ENCODE results near the gene KIAA1614. TPM values are rescaled to one million over a fixed set of nuclear protein-coding genes. Genes with fewer than 3 reads are reported as not detected.

The KIAA1614 gene
- total and polyA plus RNA-seq, 10 of the 15 experiments (the other 5 are each of a cell fraction or from before 2014, with no cell fraction given): 0.03 to 1.0 (median 0.26) TPM; not detected in 1

DNA sequence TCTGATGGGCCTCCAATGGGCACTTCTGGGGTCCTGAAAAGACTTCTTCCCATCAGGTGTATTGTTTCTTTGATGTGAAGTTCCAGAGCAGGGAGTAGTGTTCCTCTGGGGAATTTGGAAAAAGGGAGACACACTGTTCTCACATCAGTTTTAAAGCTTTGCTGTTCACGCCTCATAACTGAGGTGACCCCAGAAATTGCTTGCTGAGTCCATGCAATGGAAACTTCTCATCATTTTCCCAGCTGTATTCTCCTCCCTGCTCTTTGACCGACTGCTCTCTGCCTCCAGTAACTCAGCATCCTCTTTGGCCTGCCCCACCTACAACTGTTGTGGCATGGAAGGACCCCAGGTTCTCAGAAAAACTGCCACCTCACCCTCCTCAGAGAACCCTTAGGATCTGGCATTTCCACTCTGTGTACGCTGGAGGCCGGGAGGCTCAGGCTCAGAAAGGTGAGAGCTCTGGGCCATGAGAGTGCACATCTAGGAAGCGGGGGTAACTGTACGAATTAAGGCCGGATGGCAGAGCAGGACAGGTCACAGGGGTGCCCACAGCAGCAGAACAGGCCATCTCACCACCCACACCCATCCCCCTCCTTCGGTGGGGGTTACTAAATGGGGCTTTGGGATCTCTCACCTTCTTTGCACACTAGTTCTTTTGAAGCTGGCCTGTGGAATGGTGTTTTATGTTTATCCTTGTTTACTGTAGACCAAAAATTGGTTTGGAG lies 58.7 kb downstream of the KIAA1614 start:
- H3K27ac ChIP-seq (ENCODE audit: control insufficient read depth, insufficient read depth): no peak overlapping the region
- DNase-seq (ENCODE audit: low read depth, low spot score) (no peak), ATAC-seq (no peak), FAIRE-seq (no peak)
- no peaks in the 10 kb centered on the region for H3K79me2 ChIP-seq (ENCODE audit: control insufficient read depth, insufficient read depth, low read length)
- CTCF ChIA-PET: interaction anchor here (0.9 to 1.1 kb wide), 2 partner anchors 9 kb away, joined by 3 read pairs; no protein-coding TSS in a partner anchor
- in situ Hi-C loops (cut with MboI) (no loop called here), intact Hi-C loops (cut with micrococcal nuclease; ENCODE audit: unreplicated experiment) (no loop called here)
- H3K27me3 ChIP-seq (replicated peaks in 1 of 2; ENCODE audit: control insufficient read depth in 2 of 2, insufficient read depth in 2 of 2, low read length in 1 of 2): no peaks in the 10 kb centered on the region
- SMC1A ChIA-PET (ENCODE audit: uncharacterized antibody, unreplicated experiment): interaction anchor here (1.7 kb wide), 1 partner anchor 47 kb away, joined by 4 read pairs; no protein-coding TSS in a partner anchor
- no peak overlapping the region for H2AFZ ChIP-seq (ENCODE audit: control insufficient read depth, low read depth, low read length)
- no peak overlapping the region for H3K4me2 ChIP-seq (ENCODE audit: control insufficient read depth, insufficient read depth)
- RAD21 ChIA-PET (ENCODE audit: unreplicated experiment): interaction anchor here (1.0 kb wide), 1 partner anchor 11 kb away, joined by 4 read pairs; no protein-coding TSS in a partner anchor
- BruUV-seq (replicated peaks): no TSS peak
- no peaks in the 10 kb centered on the region for H4K20me1 ChIP-seq (ENCODE audit: control insufficient read depth, insufficient read depth)
- peaks cover 17 to 18% of the 10 kb centered on the region in 2 experiments; a peak in 3 of 4 replicates for H3K36me3 ChIP-seq (ENCODE audit: control insufficient read depth in 2 of 2, insufficient read depth in 2 of 2, low read length in 1 of 2)
- no peak overlapping the region for H3K4me3 ChIP-seq
- 91% methylated on average over 8 of the region's 8 CpGs for WGBS (ENCODE audit: insufficient coverage, insufficient replicate concordance, low lambda C conversion rate, missing lambda C conversion rate)
- no peaks in the 10 kb centered on the region for H3K4me1 ChIP-seq (ENCODE audit: control insufficient read depth, insufficient read depth, low read length)
- POLR2A ChIA-PET: no interaction called here
- H3K9me3 ChIP-seq (replicated peaks; ENCODE audit: control insufficient read depth, insufficient read depth, low read length): no peaks in the 10 kb centered on the region
- H3K9ac ChIP-seq (ENCODE audit: control insufficient read depth, insufficient read depth, low read length): no peak overlapping the region
- TF ChIP-seq BHLHE40 (IDR thresholded peaks at IDR 0.05; ENCODE audit: borderline replicate concordance in 1 of 2, low read depth in 2 of 2, low read length in 1 of 2): no peak
- no peak for TF ChIP-seq ZSCAN29 (IDR thresholded peaks at IDR 0.05)
- no peak for TF ChIP-seq EP300 (IDR thresholded peaks at IDR 0.05; ENCODE audit: borderline replicate concordance in 1 of 2, control insufficient read depth in 1 of 2, low read depth in 2 of 2, low read length in 2 of 2)
- TF ChIP-seq, protein P1, sequence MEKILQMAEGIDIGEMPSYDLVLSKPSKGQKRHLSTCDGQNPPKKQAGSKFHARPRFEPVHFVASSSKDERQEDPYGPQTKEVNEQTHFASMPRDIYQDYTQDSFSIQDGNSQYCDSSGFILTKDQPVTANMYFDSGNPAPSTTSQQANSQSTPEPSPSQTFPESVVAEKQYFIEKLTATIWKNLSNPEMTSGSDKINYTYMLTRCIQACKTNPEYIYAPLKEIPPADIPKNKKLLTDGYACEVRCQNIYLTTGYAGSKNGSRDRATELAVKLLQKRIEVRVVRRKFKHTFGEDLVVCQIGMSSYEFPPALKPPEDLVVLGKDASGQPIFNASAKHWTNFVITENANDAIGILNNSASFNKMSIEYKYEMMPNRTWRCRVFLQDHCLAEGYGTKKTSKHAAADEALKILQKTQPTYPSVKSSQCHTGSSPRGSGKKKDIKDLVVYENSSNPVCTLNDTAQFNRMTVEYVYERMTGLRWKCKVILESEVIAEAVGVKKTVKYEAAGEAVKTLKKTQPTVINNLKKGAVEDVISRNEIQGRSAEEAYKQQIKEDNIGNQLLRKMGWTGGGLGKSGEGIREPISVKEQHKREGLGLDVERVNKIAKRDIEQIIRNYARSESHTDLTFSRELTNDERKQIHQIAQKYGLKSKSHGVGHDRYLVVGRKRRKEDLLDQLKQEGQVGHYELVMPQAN (conservative IDR thresholded peaks at IDR 0.05): no peak
- TF ChIP-seq, protein P2, sequence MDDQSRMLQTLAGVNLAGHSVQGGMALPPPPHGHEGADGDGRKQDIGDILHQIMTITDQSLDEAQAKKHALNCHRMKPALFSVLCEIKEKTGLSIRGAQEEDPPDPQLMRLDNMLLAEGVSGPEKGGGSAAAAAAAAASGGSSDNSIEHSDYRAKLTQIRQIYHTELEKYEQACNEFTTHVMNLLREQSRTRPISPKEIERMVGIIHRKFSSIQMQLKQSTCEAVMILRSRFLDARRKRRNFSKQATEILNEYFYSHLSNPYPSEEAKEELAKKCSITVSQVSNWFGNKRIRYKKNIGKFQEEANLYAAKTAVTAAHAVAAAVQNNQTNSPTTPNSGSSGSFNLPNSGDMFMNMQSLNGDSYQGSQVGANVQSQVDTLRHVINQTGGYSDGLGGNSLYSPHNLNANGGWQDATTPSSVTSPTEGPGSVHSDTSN (IDR thresholded peaks at IDR 0.05; ENCODE audit: insufficient replicate concordance, low read depth, low read length): no peak
- TF ChIP-seq SPI1 (IDR thresholded peaks at IDR 0.05; ENCODE audit: borderline replicate concordance, insufficient read depth, low read depth, low read length): no peak
- TF ChIP-seq ZNF622 (IDR thresholded peaks at IDR 0.05): no peak
- no peak for TF ChIP-seq NFYB (IDR thresholded peaks at IDR 0.05; ENCODE audit: insufficient read depth, low read depth, low read length)
- no peak for TF ChIP-seq TCF7 (IDR thresholded peaks at IDR 0.05; ENCODE audit: borderline replicate concordance)
- TF ChIP-seq GABPA (IDR thresholded peaks at IDR 0.05; ENCODE audit: low read depth): no peak
- no peak for TF ChIP-seq SUZ12 (IDR thresholded peaks at IDR 0.05; ENCODE audit: unreplicated experiment)
- no peak for TF ChIP-seq SRF (IDR thresholded peaks at IDR 0.05; ENCODE audit: low read depth in 2 of 2, low read length in 2 of 2)
- TF ChIP-seq PML (IDR thresholded peaks at IDR 0.05; ENCODE audit: low read length): no peak
- TF ChIP-seq, protein P3, sequence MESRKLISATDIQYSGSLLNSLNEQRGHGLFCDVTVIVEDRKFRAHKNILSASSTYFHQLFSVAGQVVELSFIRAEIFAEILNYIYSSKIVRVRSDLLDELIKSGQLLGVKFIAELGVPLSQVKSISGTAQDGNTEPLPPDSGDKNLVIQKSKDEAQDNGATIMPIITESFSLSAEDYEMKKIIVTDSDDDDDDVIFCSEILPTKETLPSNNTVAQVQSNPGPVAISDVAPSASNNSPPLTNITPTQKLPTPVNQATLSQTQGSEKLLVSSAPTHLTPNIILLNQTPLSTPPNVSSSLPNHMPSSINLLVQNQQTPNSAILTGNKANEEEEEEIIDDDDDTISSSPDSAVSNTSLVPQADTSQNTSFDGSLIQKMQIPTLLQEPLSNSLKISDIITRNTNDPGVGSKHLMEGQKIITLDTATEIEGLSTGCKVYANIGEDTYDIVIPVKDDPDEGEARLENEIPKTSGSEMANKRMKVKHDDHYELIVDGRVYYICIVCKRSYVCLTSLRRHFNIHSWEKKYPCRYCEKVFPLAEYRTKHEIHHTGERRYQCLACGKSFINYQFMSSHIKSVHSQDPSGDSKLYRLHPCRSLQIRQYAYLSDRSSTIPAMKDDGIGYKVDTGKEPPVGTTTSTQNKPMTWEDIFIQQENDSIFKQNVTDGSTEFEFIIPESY (IDR thresholded peaks at IDR 0.05): no peak
- no peak for TF ChIP-seq CHD2 (IDR thresholded peaks at IDR 0.05; ENCODE audit: borderline replicate concordance, low read depth, low read length)
- TF ChIP-seq ATF7 (IDR thresholded peaks at IDR 0.05; ENCODE audit: low read depth): no peak

Data from GM12878 (cell line).